ENCODE data around the gene SFT2D1.

The SFT2D1 gene

GRCh38 chr6:166289207-166290060, 52.9 kb downstream of the SFT2D1 start:
- Histone ChIP-seq H3K36me3 (ENCODE audit: control insufficient read depth in 1 of 2, insufficient read depth in 2 of 2, low read depth in 1 of 2, low read length in 2 of 2) (no peaks in the 10 kb centered on the region), H3K9ac (ENCODE audit: low read length) (no peak overlapping the region), H3K23ac (ENCODE audit: low read length in 2 of 2) (no peak overlapping the region), H3K79me1 (replicated peaks; ENCODE audit: low read length, poor library complexity, severe bottlenecking) (no peaks in the 10 kb centered on the region), H3K27me3 (ENCODE audit: control insufficient read depth in 1 of 2, insufficient read depth in 1 of 2, low read length in 2 of 2) (peaks cover 18 to 33% of the 10 kb centered on the region in 2 experiments), H2BK120ac (ENCODE audit: low read depth, low read length) (no peak overlapping the region), H3K9me3 (ENCODE audit: control insufficient read depth, low read length) (no peaks in the 10 kb centered on the region), H2AK5ac (ENCODE audit: low read length, severe bottlenecking) (no peak overlapping the region), H3K4me3 (ENCODE audit: insufficient read depth in 1 of 2, low read depth in 1 of 2, low read length in 2 of 2) (no peak overlapping the region), H3K27ac (ENCODE audit: low read length, poor library complexity, severe bottlenecking) (no peak overlapping the region), H2BK5ac (ENCODE audit: low read depth, low read length, poor library complexity, severe bottlenecking) (no peak overlapping the region), H4K91ac (ENCODE audit: low read length) (no peak overlapping the region), H4K8ac (ENCODE audit: low read length) (no peak overlapping the region), H3K14ac (ENCODE audit: low read length in 2 of 2) (no peak overlapping the region), H2AFZ (ENCODE audit: low read depth, low read length) (no peak overlapping the region), H3K4ac (ENCODE audit: low read depth in 1 of 2, low read length in 2 of 2) (no peak overlapping the region), H2BK15ac (ENCODE audit: low read depth, poor library complexity, severe bottlenecking) (no peak overlapping the region), H3K4me2 (ENCODE audit: low read length, poor library complexity, severe bottlenecking) (no peak overlapping the region), H3K18ac (ENCODE audit: low read depth in 1 of 2, low read length in 2 of 2) (no peak overlapping the region), H2BK12ac (ENCODE audit: low read length in 2 of 2) (no peak overlapping the region), H3K4me1 (ENCODE audit: control insufficient read depth, insufficient read depth, low read depth, low read length) (no peaks in the 10 kb centered on the region)
- DNase-seq: no peak
- 88% methylated on average over 13 of the region's 14 CpGs for WGBS

GRCh38 chr6:166286839-166287271, 55.5 kb downstream of the SFT2D1 start:
- Histone ChIP-seq H3K79me1 (replicated peaks; ENCODE audit: low read length, poor library complexity, severe bottlenecking) (no peaks in the 10 kb centered on the region), H2BK15ac (ENCODE audit: low read depth, poor library complexity, severe bottlenecking) (no peak overlapping the region), H4K8ac (ENCODE audit: low read length) (no peak overlapping the region), H3K9ac (ENCODE audit: low read length) (no peak overlapping the region), H3K4me1 (ENCODE audit: control insufficient read depth, insufficient read depth, low read depth, low read length) (no peaks in the 10 kb centered on the region), H3K23ac (ENCODE audit: low read length in 2 of 2) (peak overlapping the region in 1 of 2 experiments; percentile 55), H2AFZ (ENCODE audit: low read depth, low read length) (no peak overlapping the region), H3K4me3 (ENCODE audit: insufficient read depth in 1 of 2, low read depth in 1 of 2, low read length in 2 of 2) (no peak overlapping the region), H4K91ac (ENCODE audit: low read length) (no peak overlapping the region), H3K27ac (ENCODE audit: low read length, poor library complexity, severe bottlenecking) (no peak overlapping the region), H3K18ac (ENCODE audit: low read depth in 1 of 2, low read length in 2 of 2) (no peak overlapping the region), H2BK120ac (ENCODE audit: low read depth, low read length) (no peak overlapping the region), H2BK5ac (ENCODE audit: low read depth, low read length, poor library complexity, severe bottlenecking) (no peak overlapping the region), H3K14ac (ENCODE audit: low read length in 2 of 2) (no peak overlapping the region), H3K36me3 (ENCODE audit: control insufficient read depth in 1 of 2, insufficient read depth in 2 of 2, low read depth in 1 of 2, low read length in 2 of 2) (no peaks in the 10 kb centered on the region), H2BK12ac (ENCODE audit: low read length in 2 of 2) (no peak overlapping the region), H3K4me2 (ENCODE audit: low read length, poor library complexity, severe bottlenecking) (no peak overlapping the region), H3K27me3 (ENCODE audit: control insufficient read depth in 1 of 2, insufficient read depth in 1 of 2, low read length in 2 of 2) (peaks cover 28 to 44% of the 10 kb centered on the region in 2 experiments), H2AK5ac (ENCODE audit: low read length, severe bottlenecking) (no peak overlapping the region), H3K9me3 (ENCODE audit: control insufficient read depth, low read length) (no peaks in the 10 kb centered on the region), H3K4ac (ENCODE audit: low read depth in 1 of 2, low read length in 2 of 2) (no peak overlapping the region)
- 57% methylated on average over 7 of the region's 8 CpGs for WGBS
- no peak for DNase-seq

GRCh38 chr6:166285233-166285632, 57.1 kb downstream of the SFT2D1 start:
- H3K27ac ChIP-seq (ENCODE audit: low read length, poor library complexity, severe bottlenecking): no peak overlapping the region
- 90% methylated on average over 6 of the region's 6 CpGs for WGBS
- no peaks in the 10 kb centered on the region for H3K9me3 ChIP-seq (ENCODE audit: control insufficient read depth, low read length)
- H3K4ac ChIP-seq (ENCODE audit: low read depth in 1 of 2, low read length in 2 of 2): no peak overlapping the region
- H4K8ac ChIP-seq (ENCODE audit: low read length): no peak overlapping the region
- H2BK15ac ChIP-seq (ENCODE audit: low read depth, poor library complexity, severe bottlenecking): no peak overlapping the region
- peaks cover 29 to 52% of the 10 kb centered on the region in 2 experiments for H3K27me3 ChIP-seq (ENCODE audit: control insufficient read depth in 1 of 2, insufficient read depth in 1 of 2, low read length in 2 of 2)
- peaks cover 2% of the 10 kb centered on the region for H3K4me1 ChIP-seq (ENCODE audit: control insufficient read depth, insufficient read depth, low read depth, low read length)
- H2BK120ac ChIP-seq (ENCODE audit: low read depth, low read length): no peak overlapping the region
- H3K18ac ChIP-seq (ENCODE audit: low read depth in 1 of 2, low read length in 2 of 2): no peak overlapping the region
- no peak overlapping the region for H2BK5ac ChIP-seq (ENCODE audit: low read depth, low read length, poor library complexity, severe bottlenecking)
- no peaks in the 10 kb centered on the region for H3K36me3 ChIP-seq (ENCODE audit: control insufficient read depth in 1 of 2, insufficient read depth in 2 of 2, low read depth in 1 of 2, low read length in 2 of 2)
- H3K79me1 ChIP-seq (replicated peaks; ENCODE audit: low read length, poor library complexity, severe bottlenecking): no peaks in the 10 kb centered on the region
- no peak overlapping the region for H3K4me3 ChIP-seq (ENCODE audit: insufficient read depth in 1 of 2, low read depth in 1 of 2, low read length in 2 of 2)
- no peak overlapping the region for H3K9ac ChIP-seq (ENCODE audit: low read length)
- no peak overlapping the region for H3K14ac ChIP-seq (ENCODE audit: low read length in 2 of 2)
- H3K23ac ChIP-seq (ENCODE audit: low read length in 2 of 2): no peak overlapping the region
- H4K91ac ChIP-seq (ENCODE audit: low read length): no peak overlapping the region
- H2AK5ac ChIP-seq (ENCODE audit: low read length, severe bottlenecking): no peak overlapping the region
- no peak overlapping the region for H2BK12ac ChIP-seq (ENCODE audit: low read length in 2 of 2)
- no peak for DNase-seq
- H2AFZ ChIP-seq (ENCODE audit: low read depth, low read length): no peak overlapping the region
- H3K4me2 ChIP-seq (ENCODE audit: low read length, poor library complexity, severe bottlenecking): no peak overlapping the region

- H3K36me3 ChIP-seq (ENCODE audit: control insufficient read depth in 1 of 2, insufficient read depth in 2 of 2, low read depth in 1 of 2, low read length in 2 of 2): no peaks in the 10 kb centered on the region
- H2BK120ac ChIP-seq (ENCODE audit: low read depth, low read length): no peak overlapping the region
- H2AFZ ChIP-seq (ENCODE audit: low read depth, low read length): no peak overlapping the region
- peak overlapping the region in 1 of 2 experiments; percentile 77 for H3K14ac ChIP-seq (ENCODE audit: low read length in 2 of 2)
- no peak overlapping the region for H3K23ac ChIP-seq (ENCODE audit: low read length in 2 of 2)
- no peak overlapping the region for H2AK5ac ChIP-seq (ENCODE audit: low read length, severe bottlenecking)
- no peaks in the 10 kb centered on the region for H3K79me1 ChIP-seq (replicated peaks; ENCODE audit: low read length, poor library complexity, severe bottlenecking)
- no peak overlapping the region for H2BK12ac ChIP-seq (ENCODE audit: low read length in 2 of 2)
- WGBS: 72% methylated on average over 4 of the region's 6 CpGs
- H3K4me2 ChIP-seq (ENCODE audit: low read length, poor library complexity, severe bottlenecking): no peak overlapping the region
- peaks cover 29 to 52% of the 10 kb centered on the region in 2 experiments for H3K27me3 ChIP-seq (ENCODE audit: control insufficient read depth in 1 of 2, insufficient read depth in 1 of 2, low read length in 2 of 2)
- DNase-seq: no peak
- no peak overlapping the region for H3K27ac ChIP-seq (ENCODE audit: low read length, poor library complexity, severe bottlenecking)
- no peak overlapping the region for H3K9ac ChIP-seq (ENCODE audit: low read length)
- no peaks in the 10 kb centered on the region for H3K9me3 ChIP-seq (ENCODE audit: control insufficient read depth, low read length)
- no peak overlapping the region for H3K18ac ChIP-seq (ENCODE audit: low read depth in 1 of 2, low read length in 2 of 2)
- no peak overlapping the region for H4K8ac ChIP-seq (ENCODE audit: low read length)
- no peak overlapping the region for H2BK5ac ChIP-seq (ENCODE audit: low read depth, low read length, poor library complexity, severe bottlenecking)
- H3K4ac ChIP-seq (ENCODE audit: low read depth in 1 of 2, low read length in 2 of 2): no peak overlapping the region
- no peak overlapping the region for H4K91ac ChIP-seq (ENCODE audit: low read length)
- peaks cover 2% of the 10 kb centered on the region for H3K4me1 ChIP-seq (ENCODE audit: control insufficient read depth, insufficient read depth, low read depth, low read length)
- H3K4me3 ChIP-seq (ENCODE audit: insufficient read depth in 1 of 2, low read depth in 1 of 2, low read length in 2 of 2): peak overlapping the region in 1 of 2 experiments; percentile 28
- H2BK15ac ChIP-seq (ENCODE audit: low read depth, poor library complexity, severe bottlenecking): no peak overlapping the region
Measured at GRCh38 chr6:166284640-166285039, 57.7 kb downstream of the SFT2D1 start.
